GF-D8 (cell line): ENCODE results near the gene SLC38A1.
"Not testable (repeated sequence)": the region's sequence is repeated elsewhere in the genome, so short reads cannot be mapped to it uniquely, and the experiment has no call there.

Experiments
- DNase-seq: peaks from one replicate; lab custom pipeline; 2025; lab: John Stamatoyannopoulos, UW

The SLC38A1 gene

GRCh38 chr12:46268583-46269428, at the start of gene SLC38A1:
Gene SLC38A1 (minus strand): TSS chr12:46269043. CDS start chr12:46239800, 29,243 bp downstream.
- DNase-seq: peak; percentile 83

GRCh38 chr12:46318037-46318436, 49.2 kb upstream of the SLC38A1 start:
- DNase-seq: no peak

- DNase-seq: no peak
Observed at GRCh38 chr12:46304070-46304469, 35.2 kb upstream of the SLC38A1 start.

GRCh38 chr12:46303039-46303666, 34.3 kb upstream of the SLC38A1 start:
- no peak for DNase-seq

GRCh38 chr12:46300910-46301309, 32.1 kb upstream of the SLC38A1 start:
- DNase-seq: no peak

GRCh38 chr12:46299851-46300250, 31.0 kb upstream of the SLC38A1 start:
- DNase-seq: no peak

- no peak for DNase-seq
Observed at GRCh38 chr12:46298261-46298660, 29.4 kb upstream of the SLC38A1 start.

- no peak for DNase-seq
Observed at GRCh38 chr12:46296822-46297221, 28.0 kb upstream of the SLC38A1 start.

- DNase-seq: no peak
Observed at GRCh38 chr12:46292754-46293402, 24.0 kb upstream of the SLC38A1 start.

- DNase-seq: not testable (repeated sequence)
Observed at GRCh38 chr12:46291953-46292352, 23.1 kb upstream of the SLC38A1 start.

- DNase-seq: not testable (repeated sequence)
Observed at GRCh38 chr12:46285177-46285576, 16.3 kb upstream of the SLC38A1 start.

GRCh38 chr12:46282829-46283228, 14.0 kb upstream of the SLC38A1 start:
- no peak for DNase-seq

GRCh38 chr12:46276756-46277155, 7.9 kb upstream of the SLC38A1 start:
- no peak for DNase-seq

- DNase-seq: no peak
Observed at GRCh38 chr12:46271863-46272262, 3.0 kb upstream of the SLC38A1 start.

GRCh38 chr12:46269429-46270241, 792 bp upstream of the SLC38A1 start:
- DNase-seq: no peak

GRCh38 chr12:46267825-46268582, 839 bp downstream of the SLC38A1 start:
- DNase-seq: no peak

GRCh38 chr12:46267575-46267824, 1.3 kb downstream of the SLC38A1 start:
- no peak for DNase-seq

- DNase-seq: no peak
Observed at GRCh38 chr12:46266869-46267574, 1.8 kb downstream of the SLC38A1 start.

- no peak for DNase-seq
Observed at GRCh38 chr12:46266382-46266791, 2.5 kb downstream of the SLC38A1 start.

- DNase-seq: no peak
Observed at GRCh38 chr12:46265734-46266133, 3.1 kb downstream of the SLC38A1 start.

GRCh38 chr12:46265102-46265501, 3.7 kb downstream of the SLC38A1 start:
- DNase-seq: no peak
